ENCODE data around the gene KRTAP19-8. TPM values are rescaled to one million over a fixed set of nuclear protein-coding genes. Genes with fewer than 3 reads are reported as not detected.

Gene KRTAP19-8
- total RNA-seq, result not detected

GRCh38 chr21:31038376-31038775 is at the start of gene KRTAP19-8:
KRTAP19-8 (minus strand) TSS chr21:31038476; CDS start chr21:31038443, 33 bp downstream.
- no peaks in the 10 kb centered on the region for H3K27me3 ChIP-seq
- DNase-seq, result no peak
- H3K36me3 ChIP-seq, result no peaks in the 10 kb centered on the region
- TF ChIP-seq, protein P1, sequence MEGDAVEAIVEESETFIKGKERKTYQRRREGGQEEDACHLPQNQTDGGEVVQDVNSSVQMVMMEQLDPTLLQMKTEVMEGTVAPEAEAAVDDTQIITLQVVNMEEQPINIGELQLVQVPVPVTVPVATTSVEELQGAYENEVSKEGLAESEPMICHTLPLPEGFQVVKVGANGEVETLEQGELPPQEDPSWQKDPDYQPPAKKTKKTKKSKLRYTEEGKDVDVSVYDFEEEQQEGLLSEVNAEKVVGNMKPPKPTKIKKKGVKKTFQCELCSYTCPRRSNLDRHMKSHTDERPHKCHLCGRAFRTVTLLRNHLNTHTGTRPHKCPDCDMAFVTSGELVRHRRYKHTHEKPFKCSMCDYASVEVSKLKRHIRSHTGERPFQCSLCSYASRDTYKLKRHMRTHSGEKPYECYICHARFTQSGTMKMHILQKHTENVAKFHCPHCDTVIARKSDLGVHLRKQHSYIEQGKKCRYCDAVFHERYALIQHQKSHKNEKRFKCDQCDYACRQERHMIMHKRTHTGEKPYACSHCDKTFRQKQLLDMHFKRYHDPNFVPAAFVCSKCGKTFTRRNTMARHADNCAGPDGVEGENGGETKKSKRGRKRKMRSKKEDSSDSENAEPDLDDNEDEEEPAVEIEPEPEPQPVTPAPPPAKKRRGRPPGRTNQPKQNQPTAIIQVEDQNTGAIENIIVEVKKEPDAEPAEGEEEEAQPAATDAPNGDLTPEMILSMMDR (IDR thresholded peaks at IDR 0.05), result no peak
- no peak for TF ChIP-seq POLR2A (IDR thresholded peaks at IDR 0.05)
- no peaks in the 10 kb centered on the region for H3K4me1 ChIP-seq
- H3K4me3 ChIP-seq, result no peak within 1 kb of the TSS
- intact Hi-C loops (cut with DNase I; ENCODE audit: low total_unique reads), result no loop called here
- no peak within 1 kb of the TSS for H3K27ac ChIP-seq
- no peaks in the 10 kb centered on the region for H3K9me3 ChIP-seq

DNA sequence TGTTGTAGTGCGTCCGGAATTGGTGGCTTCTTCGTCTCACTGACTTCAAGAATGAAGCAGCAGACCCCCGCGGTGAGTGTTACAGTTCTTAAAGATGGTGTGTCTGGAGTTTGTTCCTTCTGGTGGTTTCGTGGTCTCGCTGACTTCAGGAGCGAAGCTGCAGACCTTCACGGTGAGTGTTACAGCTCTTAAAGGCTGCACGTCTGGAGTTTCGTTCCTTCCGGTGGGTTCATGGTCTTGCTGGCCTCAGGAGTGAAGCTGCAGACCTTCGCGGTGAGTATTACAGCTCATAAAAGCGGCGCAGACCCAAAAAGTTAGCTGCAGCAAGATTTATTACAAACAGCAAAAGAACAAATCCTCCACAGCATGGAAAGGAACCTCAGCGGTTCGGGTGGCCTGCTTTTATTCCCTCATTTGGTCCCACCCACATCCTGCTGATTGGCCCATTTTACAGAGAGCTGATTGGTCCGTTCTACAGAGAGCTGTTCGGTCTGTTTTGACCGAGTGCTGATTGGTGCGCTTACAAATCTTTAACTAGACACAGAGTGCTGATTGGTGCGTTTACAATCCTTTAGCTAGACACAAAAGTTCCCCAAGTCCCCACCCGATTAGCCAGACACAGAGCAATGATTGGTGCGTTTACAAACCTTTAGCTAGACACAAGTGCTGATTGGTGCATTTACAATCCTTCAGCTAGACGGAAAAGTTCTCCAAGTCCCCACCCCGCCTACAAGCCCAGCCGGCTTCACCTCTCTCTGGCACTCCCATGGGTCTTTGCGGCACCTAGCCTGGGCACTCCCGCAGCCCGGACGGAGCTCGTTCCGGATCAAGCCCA is 49.6 kb upstream of the KRTAP19-8 start:
- no peak for TF ChIP-seq POLR2A (IDR thresholded peaks at IDR 0.05)
- TF ChIP-seq, protein P1 (IDR thresholded peaks at IDR 0.05), result no peak
- H3K4me3 ChIP-seq, result no peak overlapping the region
- DNase-seq, result no peak
- no peaks in the 10 kb centered on the region for H3K9me3 ChIP-seq
- peaks cover 0 to 4% of the 10 kb centered on the region in 2 donors for H3K27me3 ChIP-seq
- H3K4me1 ChIP-seq, result no peaks in the 10 kb centered on the region
- intact Hi-C loops (cut with DNase I; ENCODE audit: low total_unique reads), result no loop called here
- H3K27ac ChIP-seq, result no peak overlapping the region
- no peaks in the 10 kb centered on the region for H3K36me3 ChIP-seq

GRCh38 chr21:31084689-31085088 is 46.4 kb upstream of the KRTAP19-8 start:
- Histone ChIP-seq H3K27ac (no peak overlapping the region), H3K36me3 (no peaks in the 10 kb centered on the region), H3K4me1 (no peaks in the 10 kb centered on the region), H3K4me3 (no peak overlapping the region), H3K27me3 (no peaks in the 10 kb centered on the region), H3K9me3 (no peaks in the 10 kb centered on the region)
- no peak for DNase-seq
- TF ChIP-seq, protein P1 (IDR thresholded peaks at IDR 0.05), result no peak
- no peak for TF ChIP-seq POLR2A (IDR thresholded peaks at IDR 0.05)
- intact Hi-C loops (cut with DNase I; ENCODE audit: low total_unique reads), result no loop called here

GRCh38 chr21:31078796-31079195 is 40.5 kb upstream of the KRTAP19-8 start:
- Histone ChIP-seq H3K36me3 (no peaks in the 10 kb centered on the region), H3K27me3 (no peaks in the 10 kb centered on the region), H3K4me3 (no peak overlapping the region), H3K27ac (no peak overlapping the region), H3K4me1 (no peaks in the 10 kb centered on the region), H3K9me3 (no peaks in the 10 kb centered on the region)
- DNase-seq, result no peak
- TF ChIP-seq POLR2A (IDR thresholded peaks at IDR 0.05), result no peak
- TF ChIP-seq, protein P1 (IDR thresholded peaks at IDR 0.05), result no peak
- intact Hi-C loops (cut with DNase I; ENCODE audit: low total_unique reads), result no loop called here

GRCh38 chr21:31078216-31078615 is 39.9 kb upstream of the KRTAP19-8 start:
- Histone ChIP-seq H3K4me3 (no peak overlapping the region), H3K36me3 (no peaks in the 10 kb centered on the region), H3K9me3 (no peaks in the 10 kb centered on the region), H3K27ac (no peak overlapping the region), H3K27me3 (no peaks in the 10 kb centered on the region), H3K4me1 (no peaks in the 10 kb centered on the region)
- TF ChIP-seq, protein P1 (IDR thresholded peaks at IDR 0.05), result no peak
- no peak for TF ChIP-seq POLR2A (IDR thresholded peaks at IDR 0.05)
- intact Hi-C loops (cut with DNase I; ENCODE audit: low total_unique reads), result no loop called here
- DNase-seq, result no peak

Data from uterus (tissue), 4 donors.